ENCODE data around the gene PLD1.

GRCh38 chr3:171806200-171807128 is 3.8 kb downstream of the PLD1 start:
- TF ChIP-seq, protein P1, sequence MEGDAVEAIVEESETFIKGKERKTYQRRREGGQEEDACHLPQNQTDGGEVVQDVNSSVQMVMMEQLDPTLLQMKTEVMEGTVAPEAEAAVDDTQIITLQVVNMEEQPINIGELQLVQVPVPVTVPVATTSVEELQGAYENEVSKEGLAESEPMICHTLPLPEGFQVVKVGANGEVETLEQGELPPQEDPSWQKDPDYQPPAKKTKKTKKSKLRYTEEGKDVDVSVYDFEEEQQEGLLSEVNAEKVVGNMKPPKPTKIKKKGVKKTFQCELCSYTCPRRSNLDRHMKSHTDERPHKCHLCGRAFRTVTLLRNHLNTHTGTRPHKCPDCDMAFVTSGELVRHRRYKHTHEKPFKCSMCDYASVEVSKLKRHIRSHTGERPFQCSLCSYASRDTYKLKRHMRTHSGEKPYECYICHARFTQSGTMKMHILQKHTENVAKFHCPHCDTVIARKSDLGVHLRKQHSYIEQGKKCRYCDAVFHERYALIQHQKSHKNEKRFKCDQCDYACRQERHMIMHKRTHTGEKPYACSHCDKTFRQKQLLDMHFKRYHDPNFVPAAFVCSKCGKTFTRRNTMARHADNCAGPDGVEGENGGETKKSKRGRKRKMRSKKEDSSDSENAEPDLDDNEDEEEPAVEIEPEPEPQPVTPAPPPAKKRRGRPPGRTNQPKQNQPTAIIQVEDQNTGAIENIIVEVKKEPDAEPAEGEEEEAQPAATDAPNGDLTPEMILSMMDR (IDR thresholded peaks at IDR 0.05): no peak
- TF ChIP-seq EP300 (IDR thresholded peaks at IDR 0.05) (peak; percentile 29 to 43), POLR2A (IDR thresholded peaks at IDR 0.05) (no peak)

Data from tibial nerve (tissue), 4 donors.